OCI-LY1 (cell line): ENCODE results near the gene ZCCHC7.
"Not testable (repeated sequence)": the region's sequence is repeated elsewhere in the genome, so short reads cannot be mapped to it uniquely, and the experiment has no call there.

Experiments
- H2AFZ ChIP-seq: fragments of 200-600 bp; sonication (generic), shearing (Covaris generic); 2 replicates; pipeline ENCODE4 v1.6.0; 2014; ENCODE audit warnings: antibody characterized with exemption, mild to moderate bottlenecking, low read length
- H3F3A ChIP-seq: fragments of 200-600 bp; sonication (generic), shearing (Covaris generic); 2 replicates; pipeline ENCODE4 v1.6.0; 2014; ENCODE audit warnings: mild to moderate bottlenecking, antibody characterized with exemption, low read length, moderate library complexity; ENCODE audit not compliant: insufficient read depth
- H3K27ac ChIP-seq: fragments of 200-600 bp; sonication (generic); 2 replicates; pipeline ENCODE4 v1.5.1; 2014; ENCODE audit warnings: low read length, mixed run types, mild to moderate bottlenecking, low read depth; ENCODE audit not compliant: poor library complexity, severe bottlenecking
- H3K27me3 ChIP-seq: fragments of 200-600 bp; sonication (generic); 2 replicates; pipeline ENCODE4 v1.6.0; 2014; ENCODE audit warnings: antibody characterized with exemption, mild to moderate bottlenecking, low read length, moderate library complexity; ENCODE audit not compliant: insufficient read depth
- H3K36me3 ChIP-seq: fragments of 200-600 bp; sonication (generic); 2 replicates; pipeline ENCODE4 v1.6.1; 2014; ENCODE audit warnings: mild to moderate bottlenecking, antibody characterized with exemption, low read length, moderate library complexity, mixed read lengths; ENCODE audit not compliant: insufficient read depth
- H3K4me1 ChIP-seq: fragments of 200-600 bp; sonication (generic); 2 replicates; pipeline ENCODE4 v1.5.1; 2014; ENCODE audit warnings: mild to moderate bottlenecking, low read length, moderate library complexity; ENCODE audit not compliant: insufficient read depth, severe bottlenecking
- H3K4me2 ChIP-seq: fragments of 200-600 bp; sonication (generic), shearing (Covaris generic); 2 replicates; pipeline ENCODE4 v1.6.1; 2014; ENCODE audit warnings: low read length
- H3K4me3 ChIP-seq: fragments of 200-600 bp; sonication (generic); 2 replicates; pipeline ENCODE4 v1.5.1; 2014; ENCODE audit warnings: low read length, low read depth, mild to moderate bottlenecking, mixed read lengths; ENCODE audit not compliant: poor library complexity, severe bottlenecking
- H3K79me2 ChIP-seq: fragments of 200-600 bp; shearing (Covaris generic); 2 replicates; pipeline ENCODE4 v1.6.1; 2016; ENCODE audit warnings: mixed run types, low read length, mixed read lengths; ENCODE audit not compliant: insufficient read depth
- H3K9ac ChIP-seq: fragments of 200-600 bp; sonication (generic), shearing (Covaris generic); 2 replicates; pipeline ENCODE4 v1.6.1; 2014; ENCODE audit warnings: mild to moderate bottlenecking, low read length, mixed read lengths
- H3K9me2 ChIP-seq: fragments of 200-600 bp; sonication (generic), shearing (Covaris generic); 2 replicates; pipeline ENCODE4 v1.6.1; 2014; ENCODE audit warnings: low read depth, mild to moderate bottlenecking, low read length, mixed read lengths
- H3K9me3 ChIP-seq: fragments of 200-600 bp; shearing (Covaris generic); 2 replicates; pipeline ENCODE4 v1.6.1; 2014; ENCODE audit warnings: low read length, mixed read lengths
- H4K20me1 ChIP-seq: fragments of 200-600 bp; sonication (generic), shearing (Covaris generic); 2 replicates; pipeline ENCODE4 v1.6.0; 2016; ENCODE audit warnings: mild to moderate bottlenecking, low read length; ENCODE audit not compliant: insufficient read depth
- CTCF ChIP-seq: fragments of 200-600 bp; sonication (generic), shearing (Covaris generic); IDR thresholded peaks from 2 replicates; pipeline ENCODE4 v1.5.1; 2017; ENCODE audit warnings: mild to moderate bottlenecking, antibody characterized with exemption, low read length, moderate library complexity, mixed read lengths
- EZH2 ChIP-seq: fragments of 200-600 bp; sonication (generic), shearing (Covaris generic); IDR thresholded peaks from 2 replicates; pipeline ENCODE4 v1.8.0; 2017; ENCODE audit warnings: borderline replicate concordance, mixed run types, mild to moderate bottlenecking, antibody characterized with exemption, low read length, moderate library complexity, mixed read lengths

ZCCHC7 gene

GRCh38 chr9:37395229-37395628 is 274.9 kb downstream of the ZCCHC7 start:
- peak overlapping the region; percentile 88 for H3K27ac ChIP-seq
- H3K4me3 ChIP-seq: no peak overlapping the region
- no peaks in the 10 kb centered on the region for H3K9me3 ChIP-seq
- H3K36me3 ChIP-seq: no peaks in the 10 kb centered on the region
- H3K9ac ChIP-seq: peak overlapping the region; percentile 48; the same call in 1 of the 2 replicates
- no peaks in the 10 kb centered on the region for H4K20me1 ChIP-seq
- peaks cover 3% of the 10 kb centered on the region; the same call in 1 of the 2 replicates for H3F3A ChIP-seq
- no peaks in the 10 kb centered on the region for H3K9me2 ChIP-seq
- H2AFZ ChIP-seq: peak overlapping the region; percentile 8; the same call in 1 of the 2 replicates
- TF ChIP-seq CTCF (no peak), EZH2 (no peak)
- H3K27me3 ChIP-seq: no peaks in the 10 kb centered on the region
- H3K79me2 ChIP-seq: no peaks in the 10 kb centered on the region
- H3K4me2 ChIP-seq: peak overlapping the region; percentile 52; the same call in 1 of the 2 replicates
- H3K4me1 ChIP-seq: peaks cover 77% of the 10 kb centered on the region

GRCh38 chr9:37395663-37396062 is 275.3 kb downstream of the ZCCHC7 start:
- peaks cover 77% of the 10 kb centered on the region for H3K4me1 ChIP-seq
- no peaks in the 10 kb centered on the region for H3K9me3 ChIP-seq
- H3K36me3 ChIP-seq: no peaks in the 10 kb centered on the region
- TF ChIP-seq EZH2 (no peak), CTCF (no peak)
- H3K9ac ChIP-seq: peak overlapping the region; percentile 48
- H3K27me3 ChIP-seq: no peaks in the 10 kb centered on the region
- H3K9me2 ChIP-seq: no peaks in the 10 kb centered on the region
- no peaks in the 10 kb centered on the region for H3K79me2 ChIP-seq
- peak overlapping the region; percentile 52 for H3K4me2 ChIP-seq
- 0 out of 2 replicates have a peak overlapping the region, but pooled peaks have one; percentile 12 for H2AFZ ChIP-seq
- no peaks in the 10 kb centered on the region for H4K20me1 ChIP-seq
- H3F3A ChIP-seq: peaks cover 3% of the 10 kb centered on the region; the same call in 1 of the 2 replicates
- no peak overlapping the region for H3K4me3 ChIP-seq
- peak overlapping the region; percentile 88 for H3K27ac ChIP-seq

- H3K27me3 ChIP-seq, H3K4me2 ChIP-seq, H3F3A ChIP-seq, H3K9me2 ChIP-seq, H3K36me3 ChIP-seq, H2AFZ ChIP-seq, H3K79me2 ChIP-seq, H3K4me3 ChIP-seq, H3K9me3 ChIP-seq, H3K9ac ChIP-seq, H4K20me1 ChIP-seq: not testable (repeated sequence)
- peak overlapping the region; percentile 100 for H3K27ac ChIP-seq
- peaks cover 89% of the 10 kb centered on the region for H3K4me1 ChIP-seq
These were observed 277.6 kb downstream of the ZCCHC7 start for GRCh38 chr9:37397948-37398347.

- no peaks in the 10 kb centered on the region for H3K79me2 ChIP-seq
- no peak for TF ChIP-seq EZH2
- no peak for TF ChIP-seq CTCF
- H4K20me1 ChIP-seq: no peaks in the 10 kb centered on the region
- H3K4me2 ChIP-seq: peak overlapping the region; percentile 20; the same call in 1 of the 2 replicates
- H3F3A ChIP-seq: no peaks in the 10 kb centered on the region; the same call in 1 of the 2 replicates
- H2AFZ ChIP-seq: no peak overlapping the region
- H3K36me3 ChIP-seq: no peaks in the 10 kb centered on the region
- H3K4me3 ChIP-seq: peak overlapping the region; percentile 11
- H3K4me1 ChIP-seq: peaks cover 94% of the 10 kb centered on the region
- H3K27ac ChIP-seq: peak overlapping the region; percentile 100
- H3K9ac ChIP-seq: peak overlapping the region; percentile 53; the same call in 1 of the 2 replicates
- no peaks in the 10 kb centered on the region for H3K9me2 ChIP-seq
- H3K27me3 ChIP-seq: no peaks in the 10 kb centered on the region
- no peaks in the 10 kb centered on the region for H3K9me3 ChIP-seq
These were observed 278.2 kb downstream of the ZCCHC7 start for GRCh38 chr9:37398464-37399025.
